Thyroid gland (tissue), 4 donors: ENCODE data around the gene HDAC7.

Source experiments
- CTCF ChIP-seq, 6 experiments: fragments of 200-600 bp in 3 of 6; fragments of 450-650 bp in 3 of 6; sonication (generic) in 3 of 6; IDR thresholded peaks; one replicate each; pipeline ENCODE4 v1.5.1; 2016 to 2019; ENCODE audit warnings: antibody characterized with exemption in 6 of 6, mild to moderate bottlenecking in 2 of 6, inconsistent platforms in 1 of 6, moderate library complexity in 1 of 6
- POLR2A ChIP-seq, 2 donors: fragments of 450-650 bp; IDR thresholded peaks; one replicate each; pipeline ENCODE4 v1.6.1; 2017; ENCODE audit warnings: antibody characterized with exemption in 2 of 2, mild to moderate bottlenecking in 2 of 2, moderate library complexity in 1 of 2

DNA sequence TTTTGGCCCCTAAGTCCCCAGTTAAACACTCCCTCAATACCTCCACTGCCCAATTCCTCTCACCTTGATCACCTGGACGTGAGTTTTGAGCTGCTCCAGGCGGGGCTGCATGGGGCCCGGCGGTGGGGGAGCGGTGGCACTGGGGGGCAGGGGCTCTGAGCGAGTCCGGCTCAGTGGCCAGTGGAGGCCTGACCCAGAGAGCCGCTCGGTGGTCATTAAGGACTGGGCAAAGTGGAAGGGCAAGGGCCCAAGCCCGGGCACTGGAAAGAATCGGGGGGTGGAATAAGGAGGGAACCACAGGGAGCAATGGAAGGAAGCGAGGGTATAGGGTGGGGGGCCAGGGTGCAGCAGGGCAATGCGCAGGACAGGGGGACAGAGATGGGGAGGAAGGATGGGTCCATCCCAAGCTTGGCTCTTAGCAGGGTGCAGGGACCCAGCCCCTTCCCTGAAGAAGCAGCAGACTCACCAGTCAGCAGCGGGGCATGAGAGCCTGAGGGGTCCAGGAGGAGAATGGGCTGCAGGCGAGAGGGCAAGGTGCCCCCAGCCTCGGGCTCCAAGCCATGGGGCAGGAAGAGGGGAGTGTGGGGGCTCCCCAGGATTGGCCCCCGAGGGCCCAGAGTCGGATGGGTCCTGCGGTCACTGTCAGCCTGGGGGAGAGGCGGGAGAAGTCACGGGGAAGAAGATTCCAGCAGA lies 24.4 kb downstream of the HDAC7 start:
- TF ChIP-seq CTCF (IDR thresholded peaks at IDR 0.05) (no peak), POLR2A (IDR thresholded peaks at IDR 0.05) (no peak)
